GM12878 (cell line): ENCODE measurements around the gene POP7. TPM values are rescaled to one million over a fixed set of nuclear protein-coding genes. Genes with fewer than 3 reads are reported as not detected.

ENCODE experiments used
- ASH2L ChIP-seq: fragments of 300-600, 200-600 bp; sonication (generic); IDR thresholded peaks from 2 replicates; pipeline ENCODE4 v1.6.1; 2017; ENCODE audit warnings: low read depth, mild to moderate bottlenecking, borderline replicate concordance
- ATF2 ChIP-seq: IDR thresholded peaks from 2 replicates; pipeline ENCODE4 v1.6.1; 2012; ENCODE audit warnings: low read length, inconsistent platforms
- ATF3 ChIP-seq: IDR thresholded peaks from 2 replicates; pipeline ENCODE4 v1.6.1; 2011; ENCODE audit warnings: low read depth, mild to moderate bottlenecking, low read length, moderate library complexity, borderline replicate concordance; ENCODE audit errors: extremely low read depth
- BMI1 ChIP-seq: fragments of 450-650 bp; IDR thresholded peaks from 2 replicates; pipeline ENCODE4 v1.6.1; 2016; ENCODE audit warnings: mild to moderate bottlenecking, moderate library complexity, borderline replicate concordance
- BRCA1 ChIP-seq: IDR thresholded peaks from 2 replicates; pipeline ENCODE4 v1.6.1; 2011; ENCODE audit warnings: low read depth, low read length, improper control_type of control experiment
- CEBPB ChIP-seq, 2 experiments: fragments of 150-350 bp in 1 of 2; IDR thresholded peaks; 2 replicates each; pipeline ENCODE4 v1.6.1; 2012 to 2014; ENCODE audit warnings: low read depth in 2 of 2, low read length in 2 of 2, borderline replicate concordance in 1 of 2, inconsistent platforms in 1 of 2
- E2F8 ChIP-seq: fragments of 450-650 bp; IDR thresholded peaks from 2 replicates; pipeline ENCODE4 v1.6.1; 2018; ENCODE audit warnings: mild to moderate bottlenecking, low read depth, moderate library complexity; ENCODE audit not compliant: partially characterized antibody
- EP300 ChIP-seq, 2 experiments: fragments of 150-350 bp in 1 of 2; IDR thresholded peaks; 2 replicates each; pipeline ENCODE4 v1.6.1; 2011 to 2012; ENCODE audit warnings: low read depth in 2 of 2, low read length in 2 of 2, borderline replicate concordance in 1 of 2, improper control_type of control experiment in 1 of 2, inconsistent platforms in 1 of 2; ENCODE audit not compliant: control insufficient read depth in 1 of 2
- EZH2 ChIP-seq: IDR thresholded peaks from 2 replicates; pipeline ENCODE4 v1.6.1; 2012; ENCODE audit warnings: low read depth, mild to moderate bottlenecking, control low read depth, inconsistent platforms, low read length, borderline replicate concordance; ENCODE audit not compliant: control insufficient read depth
- GATAD2B ChIP-seq: fragments of 450-650 bp; conservative IDR thresholded peaks from 2 replicates; pipeline ENCODE4 v1.6.1; 2017; ENCODE audit warnings: low read depth, mild to moderate bottlenecking, moderate library complexity
- HDAC2 ChIP-seq: fragments of 200-600 bp; sonication (generic); IDR thresholded peaks from 2 replicates; pipeline ENCODE4 v1.6.1; 2017
- HSF1 ChIP-seq: fragments of 150-350 bp; IDR thresholded peaks from 2 replicates; pipeline ENCODE4 v1.6.1; 2014; ENCODE audit warnings: mild to moderate bottlenecking, low read depth, low read length
- IKZF2 ChIP-seq, 2 experiments: fragments of 450-650 bp; IDR thresholded peaks; 2 replicates each; pipeline ENCODE4 v1.6.1; 2017; ENCODE audit warnings: mild to moderate bottlenecking in 2 of 2, moderate library complexity in 2 of 2
- JUND ChIP-seq: IDR thresholded peaks from 2 replicates; pipeline ENCODE4 v1.6.1; 2012; ENCODE audit warnings: low read depth, mild to moderate bottlenecking, low read length, improper control_type of control experiment, moderate library complexity
- LARP7 ChIP-seq: fragments of 450-650 bp; IDR thresholded peaks from 2 replicates; pipeline ENCODE4 v1.6.1; 2017; ENCODE audit warnings: mild to moderate bottlenecking
- MLLT1 ChIP-seq: fragments of 450-650 bp; IDR thresholded peaks from 2 replicates; pipeline ENCODE4 v1.6.1; 2016; ENCODE audit warnings: mild to moderate bottlenecking
- NR2C1 ChIP-seq: fragments of 450-650 bp; IDR thresholded peaks from 2 replicates; pipeline ENCODE4 v1.6.1; 2017; ENCODE audit warnings: antibody characterized with exemption, mild to moderate bottlenecking, moderate library complexity
- NR2C2 ChIP-seq: IDR thresholded peaks from 2 replicates; pipeline ENCODE4 v1.6.1; 2011; ENCODE audit warnings: borderline replicate concordance, low read depth; ENCODE audit not compliant: control insufficient read depth, insufficient read length
- POLR2AphosphoS5 ChIP-seq: IDR thresholded peaks from 2 replicates; pipeline ENCODE4 v1.6.1; 2011; ENCODE audit warnings: mild to moderate bottlenecking, low read length, inconsistent platforms
- RCOR1 ChIP-seq: conservative IDR thresholded peaks from 2 replicates; pipeline ENCODE4 v1.6.1; 2012; ENCODE audit warnings: low read depth, low read length, improper control_type of control experiment
- SMARCA5 ChIP-seq: fragments of 450-650 bp; IDR thresholded peaks from 2 replicates; pipeline ENCODE4 v1.6.1; 2017; ENCODE audit warnings: mild to moderate bottlenecking
- TARDBP ChIP-seq: IDR thresholded peaks from 2 replicates; pipeline ENCODE4 v1.6.1; 2016; ENCODE audit warnings: borderline replicate concordance
- WRNIP1 ChIP-seq: IDR thresholded peaks from 2 replicates; pipeline ENCODE4 v1.6.1; 2011; ENCODE audit warnings: low read depth, low read length, improper control_type of control experiment, borderline replicate concordance
- ZZZ3 ChIP-seq: IDR thresholded peaks from 2 replicates; pipeline ENCODE4 v1.6.1; 2011; ENCODE audit warnings: low read depth; ENCODE audit not compliant: control insufficient read depth, insufficient read length
- polyA plus RNA-seq, 11 experiments: library from polyadenylated mRNA; depleted of rRNA in 4 of 11; unstranded in 6 of 11; stranded (reverse) in 5 of 11; fragments of >200 nt; fragmentation: Nextera tagmentation in 4 of 11; fragmentation: Illumina TruSeq in 1 of 11; extraction: Ambion mirVana in 4 of 11; extraction: Trizol in 1 of 11; gene quantifications; 1 replicate in 1 of 11; 2 replicates in 10 of 11; pipeline versions ENCODE4 v1.2.1 to v1.2.3, GENCODE V29; 2011 to 2016; ENCODE audit warnings: inconsistent platforms in 2 of 11, missing spikeins in 2 of 11, low read depth in 1 of 11
- total RNA-seq, 4 experiments: library from RNA; depleted of rRNA in 3 of 4; stranded (reverse); fragments of >200 nt in 3 of 4; fragmentation: Illumina TruSeq in 1 of 4; extraction: Trizol in 1 of 4; gene quantifications; 2 replicates each; pipeline versions ENCODE4 v1.2.1 to v1.2.3, GENCODE V29; 2013 to 2021

POP7 gene
- total and polyA plus RNA-seq, 10 of the 15 experiments (the other 5 are each of a cell fraction or from before 2014, with no cell fraction given) = 12.1 to 148 (median 51.7) TPM

- TF ChIP-seq BMI1 = no peak
- no peak for TF ChIP-seq HDAC2
- no peak for TF ChIP-seq NR2C1
- no peak for TF ChIP-seq POLR2AphosphoS5
- TF ChIP-seq RCOR1 = no peak
- no peak for TF ChIP-seq ATF2
- no peak for TF ChIP-seq NR2C2
- TF ChIP-seq HSF1 = no peak
- peak; percentile 91 for TF ChIP-seq ATF3
- TF ChIP-seq ASH2L = no peak
- no peak for TF ChIP-seq ZZZ3
- TF ChIP-seq IKZF2 (IDR thresholded peaks at IDR 0.05) = no peak
- TF ChIP-seq TARDBP = no peak
- no peak for TF ChIP-seq EZH2
- TF ChIP-seq SMARCA5 = no peak
- no peak for TF ChIP-seq BRCA1
- TF ChIP-seq CEBPB (IDR thresholded peaks at IDR 0.05; ENCODE audit: borderline replicate concordance in 1 of 2, low read depth in 2 of 2, low read length in 2 of 2) = no peak
- TF ChIP-seq MLLT1 = no peak
- no peak for TF ChIP-seq JUND
- TF ChIP-seq EP300 (IDR thresholded peaks at IDR 0.05; ENCODE audit: borderline replicate concordance in 1 of 2, control insufficient read depth in 1 of 2, low read depth in 2 of 2, low read length in 2 of 2) = no peak
- no peak for TF ChIP-seq GATAD2B
- no peak for TF ChIP-seq LARP7
- TF ChIP-seq WRNIP1 = no peak
- TF ChIP-seq E2F8 = no peak
Measured at GRCh38 chr7:100694098-100694745, 11.7 kb upstream of the POP7 start, which contains the start of gene GIGYF1 (continued).
